ENCODE measurements around the gene RINL.

RINL gene

GRCh38 chr19:38849147-38849859 lies 28.8 kb downstream of the RINL start:
- H3K4me3 ChIP-seq (ENCODE audit: low read depth, low read length): peak overlapping the region; percentile 66
- in situ Hi-C loops (cut with HindIII; ENCODE audit: low sequenced_read_pairs): no loop called here
- DNase-seq (ENCODE audit: low read depth): peak; percentile 84
- TF ChIP-seq, protein P1, sequence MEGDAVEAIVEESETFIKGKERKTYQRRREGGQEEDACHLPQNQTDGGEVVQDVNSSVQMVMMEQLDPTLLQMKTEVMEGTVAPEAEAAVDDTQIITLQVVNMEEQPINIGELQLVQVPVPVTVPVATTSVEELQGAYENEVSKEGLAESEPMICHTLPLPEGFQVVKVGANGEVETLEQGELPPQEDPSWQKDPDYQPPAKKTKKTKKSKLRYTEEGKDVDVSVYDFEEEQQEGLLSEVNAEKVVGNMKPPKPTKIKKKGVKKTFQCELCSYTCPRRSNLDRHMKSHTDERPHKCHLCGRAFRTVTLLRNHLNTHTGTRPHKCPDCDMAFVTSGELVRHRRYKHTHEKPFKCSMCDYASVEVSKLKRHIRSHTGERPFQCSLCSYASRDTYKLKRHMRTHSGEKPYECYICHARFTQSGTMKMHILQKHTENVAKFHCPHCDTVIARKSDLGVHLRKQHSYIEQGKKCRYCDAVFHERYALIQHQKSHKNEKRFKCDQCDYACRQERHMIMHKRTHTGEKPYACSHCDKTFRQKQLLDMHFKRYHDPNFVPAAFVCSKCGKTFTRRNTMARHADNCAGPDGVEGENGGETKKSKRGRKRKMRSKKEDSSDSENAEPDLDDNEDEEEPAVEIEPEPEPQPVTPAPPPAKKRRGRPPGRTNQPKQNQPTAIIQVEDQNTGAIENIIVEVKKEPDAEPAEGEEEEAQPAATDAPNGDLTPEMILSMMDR (IDR thresholded peaks at IDR 0.05; ENCODE audit: low read depth, low read length, missing control alignments): no peak

GRCh38 chr19:38848299-38849146 lies 29.6 kb downstream of the RINL start:
- H3K4me3 ChIP-seq (ENCODE audit: low read depth, low read length): peak overlapping the region; percentile 66
- TF ChIP-seq, protein P1 (IDR thresholded peaks at IDR 0.05; ENCODE audit: low read depth, low read length, missing control alignments): no peak
- no peak for DNase-seq (ENCODE audit: low read depth)
- in situ Hi-C loops (cut with HindIII; ENCODE audit: low sequenced_read_pairs): no loop called here

DNA sequence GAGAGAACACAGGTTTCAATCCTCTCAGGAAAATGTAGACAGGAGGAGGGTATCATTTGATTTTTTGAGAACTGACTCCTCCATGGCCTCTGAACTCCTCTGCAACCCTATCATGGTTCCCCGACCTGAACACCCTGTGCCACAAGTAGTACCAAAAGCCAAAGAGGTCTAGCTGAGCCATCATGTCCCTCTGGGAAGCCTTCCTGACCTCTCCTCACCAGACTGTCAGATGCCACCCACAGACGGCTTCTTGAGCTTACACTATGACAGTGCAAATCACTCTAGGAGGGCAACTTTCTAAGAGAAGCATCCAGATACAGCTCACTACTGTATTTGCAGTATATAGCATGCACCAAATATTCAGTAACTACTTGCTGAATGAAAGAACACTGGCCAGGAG lies 32.0 kb downstream of the RINL start:
- DNase-seq (ENCODE audit: low read depth): no peak
- H3K4me3 ChIP-seq (ENCODE audit: low read depth, low read length): no peak overlapping the region
- TF ChIP-seq, protein P1 (IDR thresholded peaks at IDR 0.05; ENCODE audit: low read depth, low read length, missing control alignments): no peak
- in situ Hi-C loops (cut with HindIII; ENCODE audit: low sequenced_read_pairs): no loop called here

GRCh38 chr19:38845374-38846024 lies 32.6 kb downstream of the RINL start:
- in situ Hi-C loops (cut with HindIII; ENCODE audit: low sequenced_read_pairs): no loop called here
- DNase-seq (ENCODE audit: low read depth): no peak
- no peak overlapping the region for H3K4me3 ChIP-seq (ENCODE audit: low read depth, low read length)
- TF ChIP-seq, protein P1 (IDR thresholded peaks at IDR 0.05; ENCODE audit: low read depth, low read length, missing control alignments): no peak

DNA sequence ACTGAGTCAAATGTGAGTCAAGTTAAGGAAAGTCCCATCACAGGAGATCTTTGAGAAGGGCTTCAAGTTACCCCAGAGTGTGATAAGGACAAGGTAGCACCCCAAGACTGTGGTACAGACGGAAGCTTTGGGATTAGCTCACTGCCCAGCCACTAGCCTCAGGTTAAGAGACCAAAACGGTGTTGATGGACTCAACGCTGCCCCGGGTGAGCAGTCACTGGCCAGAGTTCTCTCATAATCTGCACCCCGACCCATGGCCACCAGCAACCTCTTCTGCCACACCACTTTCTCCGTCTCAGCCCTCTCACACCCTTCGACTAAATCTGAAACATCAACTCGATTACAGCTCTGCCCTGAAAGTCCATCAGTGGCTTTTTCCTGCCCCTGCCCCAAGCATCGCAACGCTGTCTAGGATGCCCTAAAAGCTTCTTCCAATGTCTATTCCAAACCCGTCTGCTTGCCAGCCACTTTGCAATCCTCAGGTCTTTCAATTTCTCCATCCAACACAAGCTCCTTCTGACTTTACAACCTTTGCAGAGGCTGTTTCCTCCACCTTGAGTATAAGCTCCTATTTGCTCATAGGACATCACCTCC lies 33.9 kb downstream of the RINL start:
- no peak overlapping the region for H3K4me3 ChIP-seq (ENCODE audit: low read depth, low read length)
- TF ChIP-seq, protein P1 (IDR thresholded peaks at IDR 0.05; ENCODE audit: low read depth, low read length, missing control alignments): no peak
- DNase-seq (ENCODE audit: low read depth): no peak
- in situ Hi-C loops (cut with HindIII; ENCODE audit: low sequenced_read_pairs): no loop called here

DNA sequence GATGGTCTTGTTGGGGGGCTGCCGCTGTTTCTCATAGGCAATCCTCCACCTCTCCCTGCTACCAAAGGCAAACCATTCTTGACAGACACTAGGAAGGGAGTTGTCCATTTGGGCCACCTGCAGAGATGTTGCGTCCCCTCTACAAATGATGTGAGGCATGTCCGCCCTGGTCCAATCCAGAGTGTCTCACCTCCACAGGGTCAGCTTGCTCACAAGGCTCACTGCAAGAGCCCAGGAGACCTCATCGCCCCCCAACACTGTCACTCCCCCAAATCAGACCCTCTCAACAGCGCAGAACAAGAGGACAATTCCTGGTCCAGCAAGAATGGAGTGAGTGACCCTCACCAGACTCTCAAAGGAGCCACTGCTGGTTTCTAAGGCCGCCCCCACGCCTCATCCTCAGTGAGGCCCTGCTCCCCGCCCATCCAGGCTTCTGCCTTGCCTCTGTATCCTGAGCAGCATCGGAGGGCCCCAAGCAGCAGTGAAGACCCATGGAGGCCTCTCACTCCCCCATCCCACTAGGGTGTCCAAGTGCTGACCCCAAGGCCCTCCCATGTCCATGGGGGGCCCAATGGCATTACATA lies 34.8 kb downstream of the RINL start:
- TF ChIP-seq, protein P1 (IDR thresholded peaks at IDR 0.05; ENCODE audit: low read depth, low read length, missing control alignments): no peak
- no peak overlapping the region for H3K4me3 ChIP-seq (ENCODE audit: low read depth, low read length)
- in situ Hi-C loops (cut with HindIII; ENCODE audit: low sequenced_read_pairs): no loop called here
- DNase-seq (ENCODE audit: low read depth): no peak

All from astrocyte of the cerebellum (primary cell).